HG03280 (cell line): Measurements from ENCODE around the gene CDC14B.

ENCODE experiments used
- ATAC-seq: cut with Tn5 transposase; IDR thresholded peaks from one replicate; pipeline ENCODE4 v1.9.1; 2021; ENCODE audit warnings: mild to moderate bottlenecking, moderate library complexity; ENCODE audit not compliant: unreplicated experiment

CDC14B gene

DNA sequence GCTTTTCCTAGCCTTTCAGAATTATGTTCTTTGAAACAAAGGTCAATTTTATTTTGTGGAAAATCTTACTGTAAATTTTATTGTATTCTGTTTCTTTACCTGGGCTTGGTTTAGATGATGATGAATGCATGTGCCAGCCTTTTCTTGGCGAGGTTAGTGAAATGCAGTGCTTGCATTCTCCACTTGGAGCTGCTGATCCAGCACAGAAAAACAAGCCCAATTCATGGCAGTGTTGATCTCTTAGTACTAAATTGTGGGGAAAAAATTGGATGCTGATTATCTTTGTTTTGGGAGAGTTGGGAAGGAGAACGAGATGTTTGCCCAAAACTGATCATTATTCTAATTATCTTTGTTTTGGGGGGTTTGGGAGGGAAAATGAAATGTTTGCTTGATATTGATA, 166.0 kb downstream of the CDC14B start:
- no peak for ATAC-seq

DNA sequence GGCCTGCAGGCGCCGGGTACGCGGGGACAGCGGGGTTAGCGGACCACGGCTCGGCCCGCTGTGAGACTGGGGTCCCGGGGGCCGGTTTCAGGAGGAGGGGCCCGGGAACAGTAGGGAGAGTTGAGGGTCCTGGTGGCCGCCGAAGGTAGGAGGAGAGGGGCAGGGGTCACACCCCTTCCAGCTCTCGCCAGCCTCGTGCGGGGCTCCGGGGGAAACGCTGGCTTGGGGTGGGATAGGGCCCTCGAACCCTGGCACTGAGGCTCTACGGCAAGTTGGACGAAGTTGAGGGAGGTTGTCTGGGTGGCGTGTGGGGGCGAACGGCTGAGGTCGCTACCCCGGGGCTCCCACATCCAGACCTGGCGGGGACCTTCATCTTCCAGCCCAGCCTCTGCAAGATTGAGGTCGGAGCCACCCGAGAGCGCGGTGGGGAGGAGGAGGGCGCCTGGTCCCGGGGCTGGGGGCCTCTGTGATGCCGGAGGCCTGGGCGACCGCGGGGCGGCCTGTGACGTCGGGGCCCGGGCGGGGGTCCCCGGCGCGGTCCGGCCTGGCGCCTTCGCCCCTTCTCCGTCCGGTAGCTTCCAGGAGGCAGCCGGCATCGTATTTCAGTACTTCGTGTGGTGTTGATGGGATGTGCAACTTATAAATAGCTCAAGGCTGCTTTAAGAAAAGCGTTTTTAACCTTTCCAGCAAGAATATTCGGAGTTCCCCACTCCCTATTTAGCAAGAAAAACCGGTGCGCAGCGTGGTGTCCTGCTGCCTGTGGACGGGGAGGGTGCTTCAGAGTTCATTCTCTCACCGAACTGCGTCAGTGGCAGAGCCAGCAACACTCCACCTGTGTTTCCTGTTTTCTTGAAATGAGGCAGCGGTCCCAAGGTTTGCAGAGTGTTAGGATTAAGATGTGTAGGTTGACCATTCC, 168.8 kb downstream of the CDC14B start:
- ATAC-seq, result no peak
